Panc1 (cell line): ENCODE measurements around the gene MTG1.

Experiments used
- CTCF ChIP-seq: fragments of 450-650 bp; IDR thresholded peaks from 2 replicates; pipeline ENCODE4 v1.5.1; 2017; ENCODE audit warnings: mild to moderate bottlenecking
- POLR2AphosphoS5 ChIP-seq: IDR thresholded peaks from 2 replicates; pipeline ENCODE4 v1.6.1; 2012; ENCODE audit warnings: mild to moderate bottlenecking, low read depth, low read length, moderate library complexity
- SIN3A ChIP-seq: IDR thresholded peaks from 2 replicates; pipeline ENCODE4 v1.6.1; 2012; ENCODE audit warnings: low read depth, mild to moderate bottlenecking, low read length, moderate library complexity, borderline replicate concordance; ENCODE audit not compliant: insufficient read depth
- TCF7L2 ChIP-seq: IDR thresholded peaks from 2 replicates; pipeline ENCODE4 v1.6.1; 2011; ENCODE audit warnings: mild to moderate bottlenecking, low read depth, low read length, inconsistent platforms
- TF ChIP-seq, protein P1 (sequence below), 2 experiments: IDR thresholded peaks; 2 replicates each; pipeline ENCODE4 v1.6.1; 2011 to 2012; ENCODE audit warnings: low read depth in 2 of 2, control low read depth in 1 of 2, low read length in 1 of 2, mild to moderate bottlenecking in 1 of 2, moderate library complexity in 1 of 2; ENCODE audit not compliant: insufficient read depth in 1 of 2

GRCh38 chr10:133391249-133391635, 2.7 kb upstream of the MTG1 start:
- TF ChIP-seq SIN3A, result no peak
- TF ChIP-seq CTCF, result no peak
- TF ChIP-seq, protein P1, sequence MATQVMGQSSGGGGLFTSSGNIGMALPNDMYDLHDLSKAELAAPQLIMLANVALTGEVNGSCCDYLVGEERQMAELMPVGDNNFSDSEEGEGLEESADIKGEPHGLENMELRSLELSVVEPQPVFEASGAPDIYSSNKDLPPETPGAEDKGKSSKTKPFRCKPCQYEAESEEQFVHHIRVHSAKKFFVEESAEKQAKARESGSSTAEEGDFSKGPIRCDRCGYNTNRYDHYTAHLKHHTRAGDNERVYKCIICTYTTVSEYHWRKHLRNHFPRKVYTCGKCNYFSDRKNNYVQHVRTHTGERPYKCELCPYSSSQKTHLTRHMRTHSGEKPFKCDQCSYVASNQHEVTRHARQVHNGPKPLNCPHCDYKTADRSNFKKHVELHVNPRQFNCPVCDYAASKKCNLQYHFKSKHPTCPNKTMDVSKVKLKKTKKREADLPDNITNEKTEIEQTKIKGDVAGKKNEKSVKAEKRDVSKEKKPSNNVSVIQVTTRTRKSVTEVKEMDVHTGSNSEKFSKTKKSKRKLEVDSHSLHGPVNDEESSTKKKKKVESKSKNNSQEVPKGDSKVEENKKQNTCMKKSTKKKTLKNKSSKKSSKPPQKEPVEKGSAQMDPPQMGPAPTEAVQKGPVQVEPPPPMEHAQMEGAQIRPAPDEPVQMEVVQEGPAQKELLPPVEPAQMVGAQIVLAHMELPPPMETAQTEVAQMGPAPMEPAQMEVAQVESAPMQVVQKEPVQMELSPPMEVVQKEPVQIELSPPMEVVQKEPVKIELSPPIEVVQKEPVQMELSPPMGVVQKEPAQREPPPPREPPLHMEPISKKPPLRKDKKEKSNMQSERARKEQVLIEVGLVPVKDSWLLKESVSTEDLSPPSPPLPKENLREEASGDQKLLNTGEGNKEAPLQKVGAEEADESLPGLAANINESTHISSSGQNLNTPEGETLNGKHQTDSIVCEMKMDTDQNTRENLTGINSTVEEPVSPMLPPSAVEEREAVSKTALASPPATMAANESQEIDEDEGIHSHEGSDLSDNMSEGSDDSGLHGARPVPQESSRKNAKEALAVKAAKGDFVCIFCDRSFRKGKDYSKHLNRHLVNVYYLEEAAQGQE (IDR thresholded peaks at IDR 0.05; ENCODE audit: insufficient read depth in 1 of 2, low read depth in 2 of 2, low read length in 1 of 2), result no peak
- TF ChIP-seq TCF7L2, result no peak
- TF ChIP-seq POLR2AphosphoS5, result no peak
